ENCODE data around the gene SEMA4B.

- no peak for TF ChIP-seq CTCF (IDR thresholded peaks at IDR 0.05)
- no peak for TF ChIP-seq POLR2AphosphoS5 (IDR thresholded peaks at IDR 0.05)
- no peak for TF ChIP-seq POLR2A (IDR thresholded peaks at IDR 0.05)
Observed at GRCh38 chr15:90271459-90272166, 70.5 kb downstream of the SEMA4B start.
